ENCODE measurements around the gene EXOC5.
"Not testable (repeated sequence)": the region's sequence is repeated elsewhere in the genome, so short reads cannot be mapped to it uniquely, and the experiment has no call there.

Gene EXOC5

GRCh38 chr14:57268161-57269069, at the start of gene EXOC5, which contains the start of gene AP5M1:
Gene EXOC5, minus strand, starts transcription at chr14:57268905. Its CDS starts 257 bp downstream, at chr14:57268648.
Gene AP5M1, plus strand, starts transcription at chr14:57268971. Its CDS starts 344 bp downstream, at chr14:57269315.
- peak; percentile 99 for DNase-seq

- peak; percentile 88 for DNase-seq
Measured at GRCh38 chr14:57317248-57317833, 48.6 kb upstream of the EXOC5 start.

GRCh38 chr14:57314396-57315089, 45.8 kb upstream of the EXOC5 start:
- DNase-seq = no peak

- DNase-seq = no peak
Measured at GRCh38 chr14:57302883-57303282, 34.2 kb upstream of the EXOC5 start.

- no peak for DNase-seq
Measured at GRCh38 chr14:57299511-57299910, 30.8 kb upstream of the EXOC5 start.

GRCh38 chr14:57297852-57298251, 29.1 kb upstream of the EXOC5 start:
- DNase-seq = no peak

GRCh38 chr14:57295239-57295638, 26.5 kb upstream of the EXOC5 start:
- no peak for DNase-seq

- DNase-seq = peak; percentile 45
Measured at GRCh38 chr14:57293866-57294837, 25.4 kb upstream of the EXOC5 start.

- DNase-seq = no peak
Measured at GRCh38 chr14:57291692-57292647, 23.3 kb upstream of the EXOC5 start.

GRCh38 chr14:57290751-57291150, 22.0 kb upstream of the EXOC5 start:
- DNase-seq = no peak

- DNase-seq = no peak
Measured at GRCh38 chr14:57287745-57288144, 19.0 kb upstream of the EXOC5 start.

- no peak for DNase-seq
Measured at GRCh38 chr14:57277062-57277461, 8.4 kb upstream of the EXOC5 start.

GRCh38 chr14:57275023-57275664, 6.4 kb upstream of the EXOC5 start:
- no peak for DNase-seq

GRCh38 chr14:57274551-57274950, 5.8 kb upstream of the EXOC5 start:
- DNase-seq = no peak

GRCh38 chr14:57273236-57273635, 4.5 kb upstream of the EXOC5 start:
- no peak for DNase-seq

- peak; percentile 9 for DNase-seq
Measured at GRCh38 chr14:57266065-57266464, 2.6 kb downstream of the EXOC5 start.

- DNase-seq = no peak
Measured at GRCh38 chr14:57262117-57262516, 6.6 kb downstream of the EXOC5 start.

- DNase-seq = no peak
Measured at GRCh38 chr14:57261604-57262003, 7.1 kb downstream of the EXOC5 start.

- DNase-seq = no peak
Measured at GRCh38 chr14:57259672-57260071, 9.0 kb downstream of the EXOC5 start.

GRCh38 chr14:57258221-57258620, 10.5 kb downstream of the EXOC5 start:
- DNase-seq = not testable (repeated sequence)

- no peak for DNase-seq
Measured at GRCh38 chr14:57254884-57255283, 13.8 kb downstream of the EXOC5 start.
